SIG-M5 treated with dmso at 0.1 percent for 504 hours (cell line): ENCODE data around the gene FOXR1.
"Not testable (repeated sequence)": the region's sequence is repeated elsewhere in the genome, so short reads cannot be mapped to it uniquely, and the experiment has no call there.

ENCODE experiments used
- DNase-seq: peaks from one replicate; lab custom pipeline; 2025; ENCODE audit not compliant: unreplicated experiment; lab: John Stamatoyannopoulos, UW

FOXR1 gene

DNA sequence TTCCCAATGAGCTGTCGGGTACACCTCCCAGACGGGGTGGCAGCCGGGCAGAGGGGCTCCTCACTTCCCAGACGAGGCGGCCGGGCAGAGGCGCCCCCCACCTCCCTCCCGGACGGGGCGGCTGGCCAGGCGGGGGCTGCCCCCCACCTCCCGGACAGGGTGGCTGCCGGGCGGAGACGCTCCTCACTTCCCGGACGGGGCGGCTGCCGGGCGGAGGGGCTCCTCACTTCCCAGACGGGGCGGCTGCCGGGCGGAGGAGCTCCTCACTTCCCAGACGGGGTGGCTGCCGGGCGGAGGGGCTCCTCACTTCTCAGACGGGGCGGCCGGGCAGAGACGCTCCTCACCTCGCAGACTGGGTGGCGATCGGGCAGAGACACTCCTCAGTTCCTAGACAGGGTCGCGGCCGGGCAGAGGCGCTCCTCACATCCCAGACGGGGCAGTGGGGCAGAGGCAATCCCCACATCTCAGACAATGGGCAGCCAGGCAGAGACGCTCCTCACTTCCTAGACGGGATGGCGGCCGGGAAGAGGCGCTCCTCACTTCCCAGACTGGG lies 20.0 kb downstream of the FOXR1 start:
- DNase-seq: not testable (repeated sequence)

DNA sequence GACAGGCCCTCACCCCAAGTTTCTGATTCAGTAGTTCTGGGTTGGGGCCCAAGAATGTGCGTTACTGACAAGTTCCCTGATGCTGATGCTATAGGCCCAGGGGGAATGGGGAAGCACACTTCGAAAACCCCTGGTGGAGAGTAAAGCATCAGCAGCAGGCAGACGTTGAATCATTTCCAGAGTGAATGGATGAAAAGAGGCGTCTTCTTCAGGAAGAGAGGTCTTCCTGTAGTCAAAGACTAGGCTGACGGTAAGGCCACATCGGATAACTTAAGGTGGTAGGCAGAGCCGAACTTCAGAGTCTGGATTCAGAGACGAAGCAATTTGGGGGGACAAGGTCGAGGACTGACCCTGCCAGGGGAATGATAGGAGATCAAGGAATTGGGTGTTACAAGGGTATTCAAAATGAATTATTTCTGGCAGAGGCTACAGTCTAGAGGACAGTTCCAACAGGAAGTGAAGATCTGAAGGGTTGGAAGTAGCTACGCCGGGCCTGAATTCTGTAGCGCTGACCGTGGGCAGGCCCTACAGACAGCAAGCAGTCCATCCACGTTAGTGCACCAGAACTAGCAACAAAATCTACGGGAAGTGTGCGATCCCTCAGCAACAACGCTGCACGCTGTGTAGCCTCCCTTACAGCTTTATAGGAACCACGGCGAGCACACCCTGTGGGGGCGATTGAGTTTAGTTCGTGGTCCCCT lies 25.5 kb downstream of the FOXR1 start:
- peak; percentile 75 for DNase-seq

DNA sequence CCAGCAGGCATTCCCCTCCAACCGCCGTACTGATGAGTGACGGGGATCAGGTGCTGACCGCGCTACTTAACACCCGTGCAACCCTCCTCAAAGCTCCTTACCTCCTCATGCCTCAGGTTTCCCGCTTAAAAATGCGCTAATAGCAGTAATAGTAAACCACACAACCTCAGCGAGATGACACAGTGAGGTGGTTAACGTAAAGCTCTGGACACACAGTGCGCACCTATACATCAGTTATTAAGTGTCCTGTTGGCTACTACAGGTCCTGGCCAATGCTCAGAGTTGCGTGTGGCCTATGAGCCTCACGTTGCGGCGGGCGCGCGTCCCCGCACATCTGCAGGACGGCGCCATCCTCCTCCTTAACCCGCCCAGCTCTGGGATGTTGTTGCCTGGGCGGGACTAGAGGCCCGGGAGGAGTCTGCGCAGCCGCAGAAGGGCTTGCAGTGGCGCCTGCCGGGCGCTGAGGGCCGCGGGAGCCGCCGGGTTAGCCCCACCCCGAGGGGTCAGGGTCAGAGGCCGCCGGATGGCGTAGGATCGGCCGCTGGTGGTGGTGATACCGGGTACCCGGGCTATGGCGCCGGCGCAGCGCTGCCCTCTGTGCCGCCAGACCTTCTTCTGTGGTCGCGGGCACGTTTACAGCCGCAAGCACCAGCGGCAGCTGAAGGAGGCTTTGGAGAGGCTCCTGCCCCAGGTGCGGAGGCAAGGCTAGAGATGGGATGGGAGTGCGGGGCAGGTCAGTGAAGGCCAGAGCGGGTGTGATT lies 26.2 kb downstream of the FOXR1 start, which contains the start of gene CENATAC:
CENATAC (plus strand) TSS at position 512 of the 761 bp plus-strand sequence; CDS start at position 572, 60 bp downstream.
- DNase-seq: peak; percentile 90

DNA sequence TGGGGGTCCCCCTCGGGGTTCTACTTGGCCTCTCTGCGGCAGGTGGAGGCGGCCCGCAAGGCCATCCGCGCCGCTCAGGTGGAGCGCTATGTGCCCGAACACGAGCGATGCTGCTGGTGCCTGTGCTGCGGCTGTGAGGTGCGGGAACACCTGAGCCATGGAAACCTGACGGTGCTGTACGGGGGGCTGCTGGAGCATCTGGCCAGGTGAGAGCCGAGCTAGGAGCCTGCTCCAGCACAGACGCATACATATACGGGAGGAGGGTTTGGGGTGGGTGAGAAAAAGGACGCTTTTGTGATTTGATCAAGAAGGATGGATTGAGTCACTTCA lies 26.8 kb downstream of the FOXR1 start:
- no peak for DNase-seq

DNA sequence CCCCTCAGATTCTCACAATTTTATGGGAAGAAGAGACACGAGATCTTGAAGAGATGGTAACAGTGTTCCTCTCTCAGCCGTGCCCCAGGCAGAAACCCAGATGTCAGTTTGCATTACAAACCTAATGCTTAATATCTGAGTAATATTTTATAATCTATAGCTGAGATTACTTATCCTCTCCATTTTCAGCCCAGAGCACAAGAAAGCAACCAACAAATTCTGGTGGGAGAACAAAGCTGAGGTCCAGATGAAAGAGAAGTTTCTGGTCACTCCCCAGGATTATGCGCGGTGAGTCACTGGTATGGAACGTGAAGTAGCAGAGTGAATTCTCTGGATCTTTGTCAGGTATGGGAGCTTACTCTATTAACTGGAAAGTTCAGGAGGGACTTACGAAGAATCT lies 27.3 kb downstream of the FOXR1 start:
- no peak for DNase-seq

DNA sequence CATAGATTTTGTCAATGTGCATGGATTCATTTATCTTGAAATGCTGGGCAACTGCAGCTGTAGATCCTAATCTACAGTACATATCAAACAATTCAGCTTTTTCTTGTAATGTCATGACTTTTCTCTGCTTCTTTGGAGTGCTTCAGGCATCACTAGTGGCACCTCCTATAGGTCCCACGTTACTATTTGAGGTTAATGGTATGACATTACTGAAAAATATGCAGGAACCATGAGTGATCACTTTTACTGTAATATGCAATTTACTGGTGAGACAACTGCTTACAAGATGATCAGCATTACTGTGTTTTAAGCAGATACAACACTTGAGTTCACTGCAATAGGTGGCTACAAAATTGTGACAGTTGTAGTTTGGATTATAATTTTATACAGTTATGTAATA lies 29.3 kb downstream of the FOXR1 start:
- DNase-seq: no peak

DNA sequence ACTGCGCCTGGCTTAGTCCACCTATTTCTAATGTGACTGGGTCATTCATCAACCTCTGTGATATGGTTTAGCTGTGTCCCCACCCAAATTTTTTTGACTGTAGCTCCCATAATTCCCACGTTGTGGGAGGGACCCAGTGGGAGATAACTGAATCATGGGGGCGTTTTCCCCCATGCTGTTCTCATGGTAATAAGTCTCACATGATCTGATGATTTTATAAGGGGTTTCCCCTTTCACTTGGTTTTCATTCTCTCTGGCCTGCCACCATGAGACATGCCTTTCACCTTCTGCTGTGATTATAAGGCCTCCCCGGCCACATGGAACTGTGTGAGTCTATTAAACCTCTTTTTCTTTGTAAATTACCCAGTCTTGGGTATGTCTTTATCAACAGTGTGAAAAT lies 35.1 kb downstream of the FOXR1 start:
- DNase-seq: no peak

DNA sequence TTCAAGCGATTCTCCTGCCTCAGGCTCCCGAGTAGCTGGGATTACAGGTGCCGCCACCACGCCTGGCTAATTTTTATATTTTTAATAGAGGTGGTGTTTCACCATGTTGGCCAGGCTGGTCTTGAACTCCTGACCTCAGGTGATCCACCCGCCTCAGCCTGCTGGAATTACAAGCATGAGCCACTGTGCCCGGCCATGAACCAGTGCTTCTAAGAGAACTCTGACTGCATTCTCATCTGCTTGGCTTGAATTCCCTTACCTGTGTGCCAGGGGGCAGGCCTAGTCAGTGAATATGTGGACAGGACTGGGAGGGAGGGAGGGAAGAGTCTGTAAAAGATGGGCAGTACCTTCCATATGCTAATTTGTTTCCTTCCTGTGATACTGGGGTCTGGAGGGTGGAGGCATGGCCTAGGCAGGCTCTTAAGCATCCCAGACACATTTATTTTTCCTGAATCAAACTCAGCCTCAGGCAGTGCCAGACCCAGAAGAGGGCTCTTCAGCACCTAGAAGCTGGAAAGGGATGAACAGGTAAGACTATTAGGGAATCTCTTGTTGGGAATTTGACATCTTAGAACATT lies 40.0 kb downstream of the FOXR1 start:
- DNase-seq: no peak

DNA sequence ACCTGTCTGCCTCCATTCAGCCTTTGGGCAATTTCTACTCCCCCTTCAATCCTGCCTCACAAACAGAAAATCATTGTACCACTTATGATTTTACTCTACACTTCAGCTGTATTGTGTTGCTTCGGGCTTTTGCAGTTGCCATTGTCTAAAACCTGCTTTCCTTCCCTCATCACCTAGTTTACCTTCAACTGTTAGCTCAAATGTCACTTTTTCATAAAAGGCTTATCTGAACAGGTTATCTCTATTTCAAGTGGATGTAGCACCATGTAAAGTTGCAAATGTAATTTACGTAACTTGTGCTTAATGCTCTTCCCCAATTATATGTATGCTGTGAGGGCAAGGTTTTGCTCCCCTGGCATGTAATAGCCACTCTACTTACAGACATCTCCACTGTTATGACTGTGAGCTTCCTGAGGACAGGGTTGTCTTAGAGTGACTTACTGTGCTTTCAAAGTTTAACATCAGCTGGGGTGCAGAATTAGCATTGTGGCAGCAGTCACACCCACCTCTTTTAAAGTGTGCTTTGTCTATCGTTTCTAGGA lies 41.1 kb downstream of the FOXR1 start:
- DNase-seq: no peak

DNA sequence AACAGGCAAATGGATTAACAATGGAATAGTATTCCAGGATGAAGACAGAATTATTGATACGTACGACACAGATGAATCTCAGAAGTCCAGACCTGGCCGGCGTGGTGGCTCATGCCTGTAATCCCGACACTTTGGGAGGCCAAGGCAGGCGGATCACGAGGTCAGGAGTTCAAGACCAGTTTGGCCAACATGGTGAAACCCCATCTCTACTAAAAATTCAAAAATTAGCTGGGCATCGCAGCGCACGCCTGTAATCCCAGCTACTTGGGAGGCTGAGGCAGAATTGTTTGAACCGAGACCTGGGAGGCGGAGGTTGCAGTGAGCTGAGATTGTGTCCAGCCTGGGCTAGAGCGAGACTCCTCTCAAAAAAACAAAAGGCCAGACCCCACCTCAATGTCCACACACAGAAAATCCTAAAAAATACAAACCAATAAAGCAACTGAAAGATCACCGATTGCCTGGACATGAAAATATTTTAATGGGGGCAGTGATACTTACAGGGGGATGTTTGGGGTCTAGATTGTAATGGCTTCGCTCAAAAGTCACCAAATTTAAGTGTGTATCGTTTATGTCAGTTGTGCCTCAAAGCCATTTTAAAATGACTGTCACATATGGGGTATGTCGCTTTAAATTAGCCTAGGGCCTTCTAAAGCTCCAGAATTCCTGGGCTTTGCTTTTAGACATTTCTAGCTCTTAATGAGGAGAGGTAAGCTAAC lies 42.8 kb downstream of the FOXR1 start:
- no peak for DNase-seq

DNA sequence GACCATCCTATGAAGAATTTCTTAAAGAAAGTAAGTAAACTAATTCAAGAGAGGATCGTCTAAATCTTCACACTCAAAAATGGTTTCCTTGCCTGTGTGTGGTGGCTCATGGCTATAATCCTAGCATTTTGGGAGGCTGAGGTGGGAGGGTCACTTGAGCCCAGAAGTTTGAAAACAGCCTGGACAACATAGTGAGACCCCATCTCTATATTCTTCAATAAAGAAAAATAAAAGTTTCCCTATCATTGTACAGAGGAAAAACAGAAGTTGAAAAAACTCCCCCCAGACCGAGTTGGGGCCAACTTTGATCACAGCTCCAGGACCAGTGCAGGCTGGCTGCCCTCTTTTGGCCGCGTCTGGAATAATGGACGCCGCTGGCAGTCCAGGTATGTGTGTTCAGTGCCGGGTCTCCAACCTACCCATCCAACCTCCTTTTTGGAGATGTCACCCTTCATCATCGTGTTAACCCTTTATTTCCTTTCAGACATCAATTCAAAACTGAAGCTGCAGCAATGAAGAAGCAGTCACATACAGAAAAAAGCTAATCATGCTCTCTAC lies 43.6 kb downstream of the FOXR1 start:
- no peak for DNase-seq

DNA sequence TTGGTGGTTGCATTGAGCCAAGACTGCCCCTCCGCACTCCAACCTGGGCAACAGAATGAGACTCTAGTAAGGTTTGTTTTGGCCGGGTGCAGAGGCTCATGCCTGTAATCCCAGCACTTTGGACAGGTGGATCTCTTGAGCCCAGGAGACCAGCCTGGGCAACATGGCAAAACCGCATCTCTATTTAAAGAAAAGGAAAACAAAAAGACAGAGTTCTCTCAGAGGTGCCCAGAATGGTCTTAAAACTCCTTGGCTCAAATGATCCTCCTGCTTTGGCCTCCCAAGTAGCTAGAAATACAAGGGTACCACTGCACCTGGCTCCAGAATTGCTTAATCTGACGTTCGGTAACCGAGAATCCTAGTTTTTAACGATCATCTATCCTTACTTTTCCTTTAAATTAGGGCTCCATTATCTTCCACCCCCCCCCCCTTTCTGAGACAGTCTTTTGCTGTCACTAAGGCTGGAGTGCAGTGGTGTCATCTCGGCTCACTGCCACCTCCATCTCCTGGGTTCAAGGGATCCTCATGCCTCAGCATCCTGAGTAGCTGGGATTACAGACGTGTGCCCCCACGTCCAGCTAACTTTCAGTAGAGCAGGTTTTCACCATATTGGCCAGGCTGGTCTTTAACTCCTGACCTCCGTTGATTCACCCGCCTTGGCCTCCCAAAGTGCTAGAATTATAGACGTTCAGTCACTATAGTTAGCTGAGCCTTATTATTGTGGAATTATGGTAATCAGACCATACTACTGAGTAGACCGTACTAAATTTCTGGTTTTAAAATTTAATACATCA lies 44.9 kb downstream of the FOXR1 start:
- DNase-seq: no peak

DNA sequence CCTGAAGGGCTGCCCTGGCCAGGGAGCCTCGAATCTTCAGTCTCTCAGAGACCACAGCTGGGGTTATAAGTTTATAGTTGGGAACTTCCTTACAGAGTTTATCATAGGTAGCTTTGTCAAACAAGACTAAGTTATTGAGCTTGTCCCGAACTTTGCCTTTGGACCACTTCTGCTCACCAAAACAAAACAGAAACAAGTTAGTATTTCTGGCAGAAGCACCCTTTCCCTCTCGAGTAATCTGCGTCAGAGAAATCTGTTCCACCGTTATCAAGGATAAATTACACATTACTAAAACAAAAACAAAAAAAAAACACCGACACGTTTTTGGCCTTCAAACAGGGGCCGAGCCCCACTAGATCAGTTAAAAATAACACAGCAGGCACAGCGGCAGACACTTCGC lies 45.8 kb downstream of the FOXR1 start:
- not testable (repeated sequence) for DNase-seq

DNA sequence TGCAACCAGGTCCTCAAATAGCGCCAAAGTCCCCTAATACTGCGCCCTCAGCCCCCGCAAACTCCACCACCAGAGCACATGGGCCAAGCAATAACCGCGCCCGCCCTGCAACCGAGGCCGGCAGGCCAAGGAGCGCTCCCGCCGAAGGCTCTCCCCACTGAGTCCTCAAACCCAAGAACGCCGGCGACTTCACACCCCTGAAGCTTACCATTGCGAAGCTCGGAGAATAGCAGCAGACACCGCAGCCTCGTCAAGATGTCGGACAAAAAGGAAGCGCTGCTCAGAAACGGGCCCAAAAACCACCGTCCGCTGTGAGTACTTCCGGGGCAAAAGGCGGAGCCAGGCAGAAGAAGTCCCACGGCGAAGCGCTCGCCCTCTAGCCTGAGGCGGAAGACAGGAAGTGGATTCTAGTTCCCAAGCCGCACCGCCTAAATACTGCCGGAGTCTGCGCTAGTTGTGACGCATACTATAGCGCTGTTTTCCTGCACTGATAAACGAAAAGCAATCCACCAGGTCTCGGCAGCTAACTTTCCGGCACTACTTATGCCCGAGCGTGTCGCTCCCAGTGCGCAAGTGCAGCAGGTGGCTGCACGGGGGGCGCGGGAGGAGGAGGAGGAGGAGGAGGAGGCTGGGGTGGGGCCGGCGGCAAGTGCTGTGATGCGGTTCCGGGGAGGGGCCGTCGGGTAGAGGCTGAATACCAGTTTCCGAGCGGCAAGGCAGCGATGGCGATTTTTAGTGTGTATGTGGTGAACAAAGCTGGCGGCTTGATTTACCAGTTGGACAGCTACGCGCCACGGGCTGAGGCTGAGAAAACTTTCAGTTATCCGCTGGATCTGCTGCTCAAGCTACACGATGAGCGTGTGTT lies 46.7 kb downstream of the FOXR1 start, which contains the start of the genes RPS25 and TRAPPC4:
RPS25 (minus strand) TSS at position 270 of the 865 bp plus-strand sequence; CDS start at position 211, 59 bp downstream.
TRAPPC4 (plus strand) TSS at position 693 of the 865 bp plus-strand sequence; CDS start at position 723, 30 bp downstream.
- DNase-seq: peak; percentile 98

DNA sequence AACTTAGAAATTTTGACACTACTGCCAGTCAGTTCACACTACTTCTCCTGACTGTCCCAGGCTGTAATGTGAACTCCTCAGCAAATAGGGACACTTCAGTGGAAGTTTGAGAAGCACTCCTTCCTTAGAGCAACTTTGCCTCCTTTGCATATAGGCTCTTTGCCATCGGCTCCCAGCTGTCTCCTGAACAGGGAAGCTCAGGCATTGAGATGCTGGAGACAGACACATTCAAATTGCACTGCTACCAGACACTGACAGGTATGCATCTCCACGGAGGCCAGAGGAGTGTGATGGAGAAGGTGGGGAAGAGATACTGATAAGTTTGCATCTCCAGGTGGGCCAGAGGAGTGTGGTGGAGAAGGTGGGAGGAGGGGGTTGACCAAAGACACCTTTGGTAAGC lies 48.4 kb downstream of the FOXR1 start:
- DNase-seq: no peak

DNA sequence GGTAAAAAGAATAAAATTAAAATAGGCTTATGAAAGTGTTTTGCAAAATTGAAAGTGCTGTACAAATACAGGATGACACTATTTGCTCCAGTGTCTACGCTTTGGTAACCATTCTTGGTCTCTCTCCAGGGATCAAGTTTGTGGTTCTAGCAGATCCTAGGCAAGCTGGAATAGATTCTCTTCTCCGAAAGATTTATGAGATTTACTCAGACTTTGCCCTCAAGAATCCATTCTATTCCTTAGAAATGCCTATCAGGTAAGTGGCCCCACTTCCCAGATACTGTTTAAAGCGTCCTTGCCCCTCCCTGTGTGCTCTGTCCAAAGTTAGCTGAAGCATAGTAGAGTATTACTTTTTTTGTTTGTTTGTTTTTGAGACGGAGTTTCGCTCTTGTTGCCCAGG lies 50.1 kb downstream of the FOXR1 start:
- no peak for DNase-seq

DNA sequence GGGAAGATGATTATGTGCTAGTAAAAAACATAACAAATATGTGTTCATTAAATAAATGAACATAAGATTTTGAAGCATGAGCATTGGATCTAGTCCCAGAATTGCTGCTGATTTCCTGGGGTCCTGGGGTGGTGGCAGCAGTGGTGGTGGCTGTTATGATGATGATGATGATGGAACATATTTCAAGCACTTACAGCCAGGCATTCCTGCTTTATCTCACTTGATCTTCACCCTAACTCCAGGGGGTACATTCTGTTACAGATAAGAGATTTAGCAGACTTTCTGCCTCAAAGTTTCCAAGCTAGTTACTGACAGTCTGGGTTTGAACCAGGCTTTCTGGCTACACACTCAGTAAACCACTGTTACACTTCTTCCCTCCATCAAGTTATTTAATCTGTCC lies 52.2 kb downstream of the FOXR1 start:
- DNase-seq: no peak

DNA sequence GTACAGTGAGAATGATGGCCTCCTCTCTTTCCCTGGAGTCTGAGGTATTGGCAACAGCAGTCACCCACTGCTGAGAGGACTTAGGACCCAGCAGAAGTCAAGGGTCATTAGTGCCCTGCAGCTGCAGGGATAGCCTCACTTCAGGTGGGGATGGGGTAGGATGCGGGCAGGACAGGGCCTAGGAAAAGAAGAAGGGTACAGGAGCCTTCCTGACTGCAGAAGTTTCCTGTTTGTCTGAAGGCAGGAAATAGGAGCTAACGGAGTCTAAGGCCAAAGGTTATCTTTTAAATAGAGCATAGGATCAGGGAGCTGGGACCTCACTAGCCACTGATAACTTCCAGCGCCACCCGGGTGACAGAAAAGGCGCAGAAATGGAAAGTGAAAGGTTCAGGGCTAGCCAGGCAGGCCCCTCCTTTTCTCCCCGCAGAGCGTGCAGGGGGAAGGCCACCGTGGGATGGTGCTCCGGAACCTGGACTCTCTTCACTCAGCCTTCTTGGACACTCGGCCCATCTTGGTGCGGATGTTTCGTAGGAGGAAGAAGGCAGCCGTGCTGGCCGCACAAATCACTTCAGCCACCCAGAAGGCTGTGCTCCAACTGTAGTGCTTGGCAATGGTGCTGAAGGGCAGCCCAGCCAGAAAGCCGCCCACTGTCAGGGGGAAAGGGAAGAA lies 53.0 kb downstream of the FOXR1 start:
- DNase-seq: no peak
